OCI-LY3 (cell line): ENCODE data around the gene DDX4.

Source experiments
- H2AFZ ChIP-seq: fragments of 200-600, 300-600 bp; shearing (Covaris generic); 2 replicates; pipeline ENCODE4 v1.6.0; 2014; ENCODE audit warnings: antibody characterized with exemption, low read depth, low read length
- H3K27ac ChIP-seq: fragments of 200-600, 300-600 bp; sonication (generic); 2 replicates; pipeline ENCODE4 v1.5.1; 2014; ENCODE audit warnings: mild to moderate bottlenecking, low read length, moderate library complexity, mixed read lengths
- H3K27me3 ChIP-seq: fragments of 200-600, 300-600 bp; sonication (generic); 2 replicates; pipeline ENCODE4 v1.6.1; 2014; ENCODE audit warnings: low read depth, low read length, mixed read lengths
- H3K36me3 ChIP-seq: fragments of 200-600, 300-600 bp; sonication (generic); replicated peaks from 2 replicates; pipeline ENCODE3; 2014; ENCODE audit warnings: low read depth, low read length, mixed read lengths
- H3K4me1 ChIP-seq: fragments of 300-600, 200-600 bp; sonication (generic); 2 replicates; pipeline ENCODE4 v1.6.1; 2014; ENCODE audit warnings: low read length, mixed read lengths
- H3K4me2 ChIP-seq: fragments of 200-600, 300-600 bp; sonication (generic); 2 replicates; pipeline ENCODE4 v1.6.1; 2014; ENCODE audit warnings: low read length, mixed read lengths
- H3K4me3 ChIP-seq: fragments of 300-600, 200-600 bp; sonication (generic); 2 replicates; pipeline ENCODE4 v1.5.1; 2014; ENCODE audit warnings: antibody characterized with exemption, mild to moderate bottlenecking, low read length, moderate library complexity
- H3K79me2 ChIP-seq: fragments of 300-600, 200-600 bp; shearing (Covaris generic); 2 replicates; pipeline ENCODE4 v1.6.1; 2014; ENCODE audit warnings: mild to moderate bottlenecking, low read length, mixed read lengths
- H3K9ac ChIP-seq: fragments of 300-600, 200-600 bp; shearing (Covaris generic); 2 replicates; pipeline ENCODE4 v1.6.0; 2014; ENCODE audit warnings: mild to moderate bottlenecking, low read length, moderate library complexity
- H3K9me3 ChIP-seq: fragments of 200-600, 300-600 bp; shearing (Covaris generic); 2 replicates; pipeline ENCODE4 v1.6.1; 2014; ENCODE audit warnings: low read length, mixed read lengths; ENCODE audit not compliant: insufficient read depth
- H4K20me1 ChIP-seq: fragments of 200-600, 300-600 bp; sonication (generic); 2 replicates; pipeline ENCODE4 v1.6.1; 2016; ENCODE audit warnings: low read length, mixed read lengths; ENCODE audit not compliant: insufficient read depth
- CTCF ChIP-seq: fragments of 200-600, 300-600 bp; sonication (generic); IDR thresholded peaks from 2 replicates; pipeline ENCODE4 v1.5.1; 2014; ENCODE audit warnings: antibody characterized with exemption, low read length, low read depth
- EZH2phosphoT487 ChIP-seq: fragments of 200-600 bp; shearing (Covaris generic); IDR thresholded peaks from 2 replicates; pipeline ENCODE4 v1.6.1; 2018; ENCODE audit warnings: antibody characterized with exemption, mixed run types, low read depth

DDX4 gene

DNA sequence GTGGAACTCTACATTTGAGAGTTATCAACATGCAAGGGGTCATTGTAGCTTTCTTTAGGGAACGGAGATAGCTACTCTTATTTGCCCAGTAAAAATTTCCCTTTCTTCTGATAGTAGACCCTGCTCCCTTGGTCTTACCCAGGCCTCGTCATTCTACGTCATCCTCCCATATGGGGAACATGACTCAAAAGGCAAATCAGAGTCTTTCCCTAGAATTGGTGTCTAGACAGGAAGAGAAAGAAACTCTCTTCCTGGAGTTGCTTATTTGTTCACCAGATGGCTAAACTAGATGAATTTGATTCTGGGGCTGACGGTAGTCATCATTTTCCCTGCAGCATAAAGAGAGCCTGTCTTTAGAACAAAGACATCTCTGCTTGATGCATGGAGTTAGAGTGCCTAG is 13.6 kb upstream of the DDX4 start:
- no peak overlapping the region for H3K27ac ChIP-seq
- no peak overlapping the region for H3K9ac ChIP-seq
- H4K20me1 ChIP-seq = no peaks in the 10 kb centered on the region
- no peaks in the 10 kb centered on the region for H3K9me3 ChIP-seq
- H3K36me3 ChIP-seq = no peaks in the 10 kb centered on the region
- H2AFZ ChIP-seq = no peak overlapping the region
- H3K79me2 ChIP-seq = no peaks in the 10 kb centered on the region
- peaks cover 15% of the 10 kb centered on the region for H3K4me1 ChIP-seq
- no peak overlapping the region for H3K4me2 ChIP-seq
- H3K27me3 ChIP-seq = no peaks in the 10 kb centered on the region
- no peak for TF ChIP-seq CTCF
- no peak for TF ChIP-seq EZH2phosphoT487
- H3K4me3 ChIP-seq = no peak overlapping the region

DNA sequence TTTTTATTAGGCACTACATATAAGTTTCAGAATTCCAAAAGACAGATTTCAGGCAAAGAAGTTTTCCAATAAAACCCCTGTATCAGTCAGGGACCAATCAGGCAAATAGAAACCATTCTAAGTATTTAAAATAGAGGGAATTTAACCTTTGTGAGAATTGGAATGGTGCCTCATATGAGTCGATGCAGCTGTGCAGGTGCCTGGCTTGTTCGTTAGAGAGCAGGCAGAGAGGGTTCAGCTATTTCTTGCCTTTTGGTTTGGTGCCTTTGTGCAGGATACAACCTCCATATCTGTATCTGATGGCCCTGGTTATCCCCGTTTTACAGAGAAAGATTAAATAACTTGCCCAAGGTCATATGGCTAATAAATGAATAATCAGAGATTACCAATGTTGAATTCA is 6.0 kb upstream of the DDX4 start:
- Histone ChIP-seq H3K27me3 (no peaks in the 10 kb centered on the region), H3K36me3 (no peaks in the 10 kb centered on the region), H3K4me3 (no peak overlapping the region), H4K20me1 (no peaks in the 10 kb centered on the region), H3K9me3 (no peaks in the 10 kb centered on the region), H2AFZ (no peak overlapping the region), H3K4me1 (no peaks in the 10 kb centered on the region), H3K9ac (no peak overlapping the region), H3K79me2 (no peaks in the 10 kb centered on the region), H3K27ac (no peak overlapping the region), H3K4me2 (no peak overlapping the region)
- no peak for TF ChIP-seq CTCF

GRCh38 chr5:55732585-55732984 is 5.3 kb upstream of the DDX4 start:
- Histone ChIP-seq H3K4me1 (no peaks in the 10 kb centered on the region), H3K27ac (no peak overlapping the region), H2AFZ (no peak overlapping the region), H3K27me3 (no peaks in the 10 kb centered on the region), H3K9me3 (no peaks in the 10 kb centered on the region), H3K36me3 (no peaks in the 10 kb centered on the region), H3K9ac (no peak overlapping the region), H3K79me2 (no peaks in the 10 kb centered on the region), H3K4me2 (no peak overlapping the region), H4K20me1 (no peaks in the 10 kb centered on the region), H3K4me3 (no peak overlapping the region)
- TF ChIP-seq EZH2phosphoT487 (no peak), CTCF (no peak)

DNA sequence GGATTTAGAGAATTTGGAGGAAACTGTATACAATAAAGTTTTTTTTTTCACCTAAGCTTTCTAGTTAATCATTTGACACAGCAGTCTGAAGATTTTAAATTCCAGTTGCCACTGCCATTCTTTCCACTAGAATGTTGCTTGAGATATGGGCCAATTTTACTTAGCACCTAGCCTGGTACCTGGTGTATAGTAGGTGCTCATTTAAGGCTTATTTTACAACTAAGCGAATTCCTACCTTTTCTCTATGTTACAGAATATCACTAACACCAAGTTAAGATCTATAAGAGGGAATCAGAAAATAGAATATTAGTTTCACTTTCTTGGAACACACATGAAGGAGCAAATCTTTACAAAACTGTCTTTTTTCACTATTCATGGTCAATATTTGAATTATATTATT is 3.2 kb upstream of the DDX4 start:
- Histone ChIP-seq H3K4me3 (no peak overlapping the region), H3K4me2 (no peak overlapping the region), H4K20me1 (no peaks in the 10 kb centered on the region), H3K27me3 (no peaks in the 10 kb centered on the region), H3K9me3 (no peaks in the 10 kb centered on the region), H2AFZ (no peak overlapping the region), H3K27ac (no peak overlapping the region), H3K36me3 (no peaks in the 10 kb centered on the region), H3K79me2 (no peaks in the 10 kb centered on the region), H3K4me1 (no peaks in the 10 kb centered on the region), H3K9ac (no peak overlapping the region)
- TF ChIP-seq EZH2phosphoT487 (no peak), CTCF (no peak)
